PC-9 (cell line): ENCODE measurements around the gene FAXC.

Experiments used
- CTCF ChIP-seq: fragments of 200-600 bp; sonication (generic); conservative IDR thresholded peaks from 2 replicates; pipeline ENCODE4 v1.6.1; 2017; ENCODE audit warnings: mixed run types, antibody characterized with exemption, mild to moderate bottlenecking, moderate library complexity
- EZH2 ChIP-seq: fragments of 200-600 bp; sonication (generic); IDR thresholded peaks from 2 replicates; pipeline ENCODE4 v1.8.0; 2017; ENCODE audit warnings: antibody characterized with exemption, low read depth

GRCh38 chr6:99349171-99350141 is at the start of gene FAXC:
- TF ChIP-seq EZH2 (no peak), CTCF (no peak; the same call in 1 of the 2 replicates)
